ENCODE measurements around the gene LCMT1. TPM values are rescaled to one million over a fixed set of nuclear protein-coding genes. Genes with fewer than 3 reads are reported as not detected.
A peak's percentile ranks its signal among the peaks of the same experiment; 100 is the strongest.

LCMT1 gene
- total and polyA plus RNA-seq, 2 of the 13 experiments (the other 11 are each of a cell fraction or from before 2014, with no cell fraction given): 41.2 to 48.7 TPM

DNA sequence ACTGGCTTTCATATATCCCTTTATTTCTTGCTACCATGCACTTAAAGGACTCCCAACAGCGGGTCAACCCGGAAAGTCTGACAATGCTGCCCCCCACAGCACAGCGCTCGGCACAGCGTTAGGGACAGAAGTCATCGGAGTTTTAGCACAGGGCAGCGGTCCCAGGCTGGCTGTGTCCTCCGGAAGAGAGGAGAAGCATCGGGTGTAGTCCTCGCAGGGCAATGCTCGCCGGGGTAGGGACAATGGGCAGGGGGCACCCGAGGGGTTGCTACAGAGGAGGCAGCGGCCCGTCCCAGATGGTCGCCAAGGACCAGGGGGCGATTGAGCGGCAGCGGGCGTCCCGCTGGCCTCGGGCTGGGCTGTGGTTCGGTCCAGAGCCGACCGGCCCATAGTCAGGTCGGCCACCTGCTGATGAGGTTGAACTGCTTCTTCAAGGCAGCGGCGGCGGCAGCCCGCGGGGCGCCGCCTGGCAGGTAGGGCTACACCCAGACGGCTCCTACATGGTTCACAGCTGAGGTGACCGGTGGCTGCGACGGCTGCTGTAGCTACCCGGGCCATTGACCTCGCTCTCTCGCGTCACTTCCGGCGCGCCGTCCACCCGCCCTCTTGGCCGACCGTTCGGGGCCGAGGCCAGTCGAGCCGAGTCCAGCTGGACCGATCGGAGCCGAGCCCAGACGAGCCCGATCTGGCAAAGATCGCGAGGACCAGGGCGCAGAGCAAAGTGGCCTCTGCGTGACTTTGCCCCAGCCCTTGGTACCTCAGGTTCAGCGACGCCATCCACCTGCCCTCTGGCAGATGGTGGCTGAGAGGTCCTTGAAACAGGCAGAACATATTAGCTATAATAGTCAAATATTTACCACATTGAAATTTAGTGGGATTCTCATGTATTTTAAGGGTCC, 4.7 kb upstream of the LCMT1 start:
- Histone ChIP-seq H3K36me3 (replicated peaks in 1 of 2; ENCODE audit: control insufficient read depth in 1 of 2, insufficient read depth in 2 of 2, low read length in 2 of 2) (no peaks in the 10 kb centered on the region), H3K27ac (ENCODE audit: extremely low read length, insufficient read depth, low read length) (peak overlapping the region; percentile 50), H3K27me3 (ENCODE audit: control insufficient read depth in 1 of 2, insufficient read depth in 2 of 2, low read length in 2 of 2) (no peaks in the 10 kb centered on the region; a peak in 1 of 5 replicates), H4K20me1 (ENCODE audit: insufficient read depth, low read length) (no peaks in the 10 kb centered on the region), H3K9ac (ENCODE audit: insufficient read depth, low read depth, low read length) (peak overlapping the region; percentile 77), H3K4me2 (ENCODE audit: low read depth, low read length) (peak overlapping the region; percentile 86), H3K4me1 (ENCODE audit: insufficient read depth, low read length) (peaks cover 39% of the 10 kb centered on the region), H2AFZ (ENCODE audit: low read length) (peak overlapping the region; percentile 52), H3K79me2 (ENCODE audit: insufficient read depth, low read length) (no peaks in the 10 kb centered on the region), H3K9me3 (ENCODE audit: low read length) (no peaks in the 10 kb centered on the region), H3K4me3 (replicated peaks in 1 of 3; ENCODE audit: insufficient read depth in 1 of 3, low read depth in 2 of 3, low read length in 3 of 3) (peak overlapping the region; percentile 69 to 95 (median 84))
- BruUV-seq (replicated peaks): TSS peak; percentile 87
- intact Hi-C loops (cut with micrococcal nuclease; ENCODE audit: unreplicated experiment): loop anchor here (2.0 to 10.0 kb wide), 3 partner anchors 40 to 272 kb away; no protein-coding TSS in a partner anchor
- ATAC-seq: peak; percentile 86
- in situ Hi-C loops (cut with HindIII; ENCODE audit: extremely low pct_ligation_motif_present, low pct_unique_long_range_greater_than_20kb): loop anchor here (5.0 kb wide), 1 partner anchor 45 kb away; no protein-coding TSS in a partner anchor
- FAIRE-seq: peak; percentile 68
- CTCF ChIA-PET (ENCODE audit: low intra/inter-chr PET ratio, low total read pairs): interaction anchor here (1.1 kb wide), 1 partner anchor 51 kb away, joined by 3 read pairs; no protein-coding TSS in a partner anchor
- POLR2A ChIA-PET: interaction anchor here (0.8 to 3.4 kb wide), 12 partner anchors 9 to 118 kb away, joined by 3 to 15 read pairs (median 4); partner anchors contain the start of gene ARHGAP17
- under 1% methylated on average over 39 of the region's 63 CpGs for WGBS (ENCODE audit: low lambda C conversion rate)
- DNase-seq (ENCODE audit: low spot score): peak; percentile 90
- TF ChIP-seq ZNF788 (CRISPR knock-in tag; IDR thresholded peaks at IDR 0.05; ENCODE audit: borderline replicate concordance): peak; percentile 98
- no peak for TF ChIP-seq REL (CRISPR knock-in tag; conservative IDR thresholded peaks at IDR 0.05)
- TF ChIP-seq ZNF530 (CRISPR knock-in tag; IDR thresholded peaks at IDR 0.05; ENCODE audit: low read depth): 0 out of 2 replicates have a peak, but pooled peaks have one; percentile 42
- TF ChIP-seq, protein P1, sequence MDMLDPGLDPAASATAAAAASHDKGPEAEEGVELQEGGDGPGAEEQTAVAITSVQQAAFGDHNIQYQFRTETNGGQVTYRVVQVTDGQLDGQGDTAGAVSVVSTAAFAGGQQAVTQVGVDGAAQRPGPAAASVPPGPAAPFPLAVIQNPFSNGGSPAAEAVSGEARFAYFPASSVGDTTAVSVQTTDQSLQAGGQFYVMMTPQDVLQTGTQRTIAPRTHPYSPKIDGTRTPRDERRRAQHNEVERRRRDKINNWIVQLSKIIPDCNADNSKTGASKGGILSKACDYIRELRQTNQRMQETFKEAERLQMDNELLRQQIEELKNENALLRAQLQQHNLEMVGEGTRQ (IDR thresholded peaks at IDR 0.05; ENCODE audit: low read depth, low read length): no peak
- TF ChIP-seq, protein P1 (CRISPR knock-in tag; IDR thresholded peaks at IDR 0.05; ENCODE audit: borderline replicate concordance): peak; percentile 21; the same call in 1 of the 2 replicates
- peak; percentile 89; the same call in 1 of the 2 replicates for TF ChIP-seq ZNF383 (CRISPR knock-in tag; IDR thresholded peaks at IDR 0.05; ENCODE audit: borderline replicate concordance)
- peak; percentile 99 for TF ChIP-seq ZNF501 (CRISPR knock-in tag; IDR thresholded peaks at IDR 0.05)
- TF ChIP-seq, protein P2, sequence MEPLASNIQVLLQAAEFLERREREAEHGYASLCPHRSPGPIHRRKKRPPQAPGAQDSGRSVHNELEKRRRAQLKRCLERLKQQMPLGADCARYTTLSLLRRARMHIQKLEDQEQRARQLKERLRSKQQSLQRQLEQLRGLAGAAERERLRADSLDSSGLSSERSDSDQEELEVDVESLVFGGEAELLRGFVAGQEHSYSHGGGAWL (CRISPR knock-in tag; IDR thresholded peaks at IDR 0.05): peak; percentile 91
- TF ChIP-seq, protein P3, sequence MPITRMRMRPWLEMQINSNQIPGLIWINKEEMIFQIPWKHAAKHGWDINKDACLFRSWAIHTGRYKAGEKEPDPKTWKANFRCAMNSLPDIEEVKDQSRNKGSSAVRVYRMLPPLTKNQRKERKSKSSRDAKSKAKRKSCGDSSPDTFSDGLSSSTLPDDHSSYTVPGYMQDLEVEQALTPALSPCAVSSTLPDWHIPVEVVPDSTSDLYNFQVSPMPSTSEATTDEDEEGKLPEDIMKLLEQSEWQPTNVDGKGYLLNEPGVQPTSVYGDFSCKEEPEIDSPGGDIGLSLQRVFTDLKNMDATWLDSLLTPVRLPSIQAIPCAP (CRISPR knock-in tag; IDR thresholded peaks at IDR 0.05; ENCODE audit: low read depth): no peak
- TF ChIP-seq BORCS8-MEF2B (CRISPR knock-in tag; IDR thresholded peaks at IDR 0.05): peak; percentile 73; the same call in 1 of the 2 replicates
- peak; percentile 97 for TF ChIP-seq ATF1 (CRISPR knock-in tag; IDR thresholded peaks at IDR 0.05)
- peak; percentile 95 for TF ChIP-seq ZSCAN29 (CRISPR knock-in tag; conservative IDR thresholded peaks at IDR 0.05)
- peak; percentile 93 for TF ChIP-seq ZNF333 (CRISPR knock-in tag; IDR thresholded peaks at IDR 0.05; ENCODE audit: borderline replicate concordance)
- TF ChIP-seq, protein P4, sequence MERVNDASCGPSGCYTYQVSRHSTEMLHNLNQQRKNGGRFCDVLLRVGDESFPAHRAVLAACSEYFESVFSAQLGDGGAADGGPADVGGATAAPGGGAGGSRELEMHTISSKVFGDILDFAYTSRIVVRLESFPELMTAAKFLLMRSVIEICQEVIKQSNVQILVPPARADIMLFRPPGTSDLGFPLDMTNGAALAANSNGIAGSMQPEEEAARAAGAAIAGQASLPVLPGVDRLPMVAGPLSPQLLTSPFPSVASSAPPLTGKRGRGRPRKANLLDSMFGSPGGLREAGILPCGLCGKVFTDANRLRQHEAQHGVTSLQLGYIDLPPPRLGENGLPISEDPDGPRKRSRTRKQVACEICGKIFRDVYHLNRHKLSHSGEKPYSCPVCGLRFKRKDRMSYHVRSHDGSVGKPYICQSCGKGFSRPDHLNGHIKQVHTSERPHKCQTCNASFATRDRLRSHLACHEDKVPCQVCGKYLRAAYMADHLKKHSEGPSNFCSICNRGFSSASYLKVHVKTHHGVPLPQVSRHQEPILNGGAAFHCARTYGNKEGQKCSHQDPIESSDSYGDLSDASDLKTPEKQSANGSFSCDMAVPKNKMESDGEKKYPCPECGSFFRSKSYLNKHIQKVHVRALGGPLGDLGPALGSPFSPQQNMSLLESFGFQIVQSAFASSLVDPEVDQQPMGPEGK (CRISPR knock-in tag; IDR thresholded peaks at IDR 0.05): peak; percentile 44
- TF ChIP-seq NR2F6 (IDR thresholded peaks at IDR 0.05): no peak
- peak; percentile 93 for TF ChIP-seq NR2F6 (CRISPR knock-in tag; IDR thresholded peaks at IDR 0.05)
- TF ChIP-seq FOXK1 (CRISPR knock-in tag; IDR thresholded peaks at IDR 0.05; ENCODE audit: borderline replicate concordance, low read depth): peak; percentile 98
- peak; percentile 94 for TF ChIP-seq ZNF747 (CRISPR knock-in tag; IDR thresholded peaks at IDR 0.05; ENCODE audit: borderline replicate concordance)
